ENCODE results near the gene METTL9.

Gene METTL9

GRCh38 chr16:21611556-21612384, 12.4 kb downstream of the METTL9 start:
- Histone ChIP-seq H3K27me3 (replicated peaks; ENCODE audit: control insufficient read depth, insufficient read depth, low read length) (no peaks in the 10 kb centered on the region), H3K36me3 (ENCODE audit: control insufficient read depth, insufficient read depth, low read length, severe bottlenecking) (no peaks in the 10 kb centered on the region), H3K9me3 (ENCODE audit: control insufficient read depth, low read length) (no peaks in the 10 kb centered on the region), H3K4me1 (ENCODE audit: control insufficient read depth, insufficient read depth, low read length) (peaks cover 59% of the 10 kb centered on the region), H3K9ac (ENCODE audit: low read length) (peak overlapping the region; percentile 61), H3K4me3 (ENCODE audit: low read length) (peak overlapping the region; percentile 61)
- DNase-seq (ENCODE audit: low read depth): peak; percentile 21

- DNase-seq (ENCODE audit: low read depth): no peak
- no peak overlapping the region for H3K4me3 ChIP-seq (ENCODE audit: low read length)
- no peaks in the 10 kb centered on the region for H3K9me3 ChIP-seq (ENCODE audit: control insufficient read depth, low read length)
- H3K36me3 ChIP-seq (ENCODE audit: control insufficient read depth, insufficient read depth, low read length, severe bottlenecking): no peaks in the 10 kb centered on the region
- no peak overlapping the region for H3K9ac ChIP-seq (ENCODE audit: low read length)
- no peaks in the 10 kb centered on the region for H3K27me3 ChIP-seq (replicated peaks; ENCODE audit: control insufficient read depth, insufficient read depth, low read length)
- H3K4me1 ChIP-seq (ENCODE audit: control insufficient read depth, insufficient read depth, low read length): peaks cover 46% of the 10 kb centered on the region
Measured at GRCh38 chr16:21613361-21613760, 14.0 kb downstream of the METTL9 start.

GRCh38 chr16:21613781-21614180, 14.4 kb downstream of the METTL9 start:
- H3K4me1 ChIP-seq (ENCODE audit: control insufficient read depth, insufficient read depth, low read length): peaks cover 42% of the 10 kb centered on the region

GRCh38 chr16:21614896-21615295, 15.5 kb downstream of the METTL9 start:
- H3K4me3 ChIP-seq (ENCODE audit: low read length): no peak overlapping the region
- H3K9ac ChIP-seq (ENCODE audit: low read length): no peak overlapping the region
- no peak for DNase-seq (ENCODE audit: low read depth)
- no peaks in the 10 kb centered on the region for H3K27me3 ChIP-seq (replicated peaks; ENCODE audit: control insufficient read depth, insufficient read depth, low read length)
- H3K36me3 ChIP-seq (ENCODE audit: control insufficient read depth, insufficient read depth, low read length, severe bottlenecking): peaks cover 5% of the 10 kb centered on the region
- peaks cover 32% of the 10 kb centered on the region for H3K4me1 ChIP-seq (ENCODE audit: control insufficient read depth, insufficient read depth, low read length)
- H3K9me3 ChIP-seq (ENCODE audit: control insufficient read depth, low read length): no peaks in the 10 kb centered on the region

More at GRCh38 chr16:21613781-21614180, 14.4 kb downstream of the METTL9 start:
- peaks cover 1% of the 10 kb centered on the region for H3K36me3 ChIP-seq (ENCODE audit: control insufficient read depth, insufficient read depth, low read length, severe bottlenecking)
- H3K9ac ChIP-seq (ENCODE audit: low read length): no peak overlapping the region
- DNase-seq (ENCODE audit: low read depth): peak; percentile 40
- no peaks in the 10 kb centered on the region for H3K27me3 ChIP-seq (replicated peaks; ENCODE audit: control insufficient read depth, insufficient read depth, low read length)
- H3K9me3 ChIP-seq (ENCODE audit: control insufficient read depth, low read length): no peaks in the 10 kb centered on the region
- no peak overlapping the region for H3K4me3 ChIP-seq (ENCODE audit: low read length)

- Histone ChIP-seq H3K36me3 (ENCODE audit: control insufficient read depth, insufficient read depth, low read length, severe bottlenecking) (peaks cover 5% of the 10 kb centered on the region), H3K4me1 (ENCODE audit: control insufficient read depth, insufficient read depth, low read length) (peaks cover 6% of the 10 kb centered on the region), H3K4me3 (ENCODE audit: low read length) (no peak overlapping the region), H3K9me3 (ENCODE audit: control insufficient read depth, low read length) (no peaks in the 10 kb centered on the region), H3K27me3 (replicated peaks; ENCODE audit: control insufficient read depth, insufficient read depth, low read length) (no peaks in the 10 kb centered on the region), H3K9ac (ENCODE audit: low read length) (no peak overlapping the region)
- DNase-seq (ENCODE audit: low read depth): no peak
Measured at GRCh38 chr16:21617607-21618006, 18.2 kb downstream of the METTL9 start.

- peaks cover 2% of the 10 kb centered on the region for H3K4me1 ChIP-seq (ENCODE audit: control insufficient read depth, insufficient read depth, low read length)
- peaks cover 8% of the 10 kb centered on the region for H3K36me3 ChIP-seq (ENCODE audit: control insufficient read depth, insufficient read depth, low read length, severe bottlenecking)
- no peak overlapping the region for H3K4me3 ChIP-seq (ENCODE audit: low read length)
- H3K9ac ChIP-seq (ENCODE audit: low read length): no peak overlapping the region
- no peak for DNase-seq (ENCODE audit: low read depth)
- no peaks in the 10 kb centered on the region for H3K27me3 ChIP-seq (replicated peaks; ENCODE audit: control insufficient read depth, insufficient read depth, low read length)
- H3K9me3 ChIP-seq (ENCODE audit: control insufficient read depth, low read length): no peaks in the 10 kb centered on the region
Measured at GRCh38 chr16:21618281-21618680, 18.9 kb downstream of the METTL9 start.

GRCh38 chr16:21619765-21620425, 20.5 kb downstream of the METTL9 start:
- no peak overlapping the region for H3K9ac ChIP-seq (ENCODE audit: low read length)
- DNase-seq (ENCODE audit: low read depth): no peak
- peaks cover 2% of the 10 kb centered on the region for H3K4me1 ChIP-seq (ENCODE audit: control insufficient read depth, insufficient read depth, low read length)
- H3K4me3 ChIP-seq (ENCODE audit: low read length): no peak overlapping the region
- H3K9me3 ChIP-seq (ENCODE audit: control insufficient read depth, low read length): no peaks in the 10 kb centered on the region
- H3K27me3 ChIP-seq (replicated peaks; ENCODE audit: control insufficient read depth, insufficient read depth, low read length): no peaks in the 10 kb centered on the region
- H3K36me3 ChIP-seq (ENCODE audit: control insufficient read depth, insufficient read depth, low read length, severe bottlenecking): peaks cover 12% of the 10 kb centered on the region

GRCh38 chr16:21620592-21620991, 21.2 kb downstream of the METTL9 start:
- H3K27me3 ChIP-seq (replicated peaks; ENCODE audit: control insufficient read depth, insufficient read depth, low read length): no peaks in the 10 kb centered on the region
- no peaks in the 10 kb centered on the region for H3K9me3 ChIP-seq (ENCODE audit: control insufficient read depth, low read length)
- peaks cover 19% of the 10 kb centered on the region for H3K36me3 ChIP-seq (ENCODE audit: control insufficient read depth, insufficient read depth, low read length, severe bottlenecking)
- no peak overlapping the region for H3K4me3 ChIP-seq (ENCODE audit: low read length)
- no peak for DNase-seq (ENCODE audit: low read depth)
- H3K4me1 ChIP-seq (ENCODE audit: control insufficient read depth, insufficient read depth, low read length): peaks cover 2% of the 10 kb centered on the region
- H3K9ac ChIP-seq (ENCODE audit: low read length): no peak overlapping the region

GRCh38 chr16:21622545-21622944, 23.2 kb downstream of the METTL9 start:
- Histone ChIP-seq H3K9me3 (ENCODE audit: control insufficient read depth, low read length) (no peaks in the 10 kb centered on the region), H3K4me1 (ENCODE audit: control insufficient read depth, insufficient read depth, low read length) (peaks cover 19% of the 10 kb centered on the region), H3K36me3 (ENCODE audit: control insufficient read depth, insufficient read depth, low read length, severe bottlenecking) (peaks cover 22% of the 10 kb centered on the region), H3K9ac (ENCODE audit: low read length) (no peak overlapping the region), H3K4me3 (ENCODE audit: low read length) (no peak overlapping the region), H3K27me3 (replicated peaks; ENCODE audit: control insufficient read depth, insufficient read depth, low read length) (no peaks in the 10 kb centered on the region)
- no peak for DNase-seq (ENCODE audit: low read depth)

GRCh38 chr16:21625026-21625425, 25.6 kb downstream of the METTL9 start:
- Histone ChIP-seq H3K36me3 (ENCODE audit: control insufficient read depth, insufficient read depth, low read length, severe bottlenecking) (peaks cover 22% of the 10 kb centered on the region), H3K4me3 (ENCODE audit: low read length) (no peak overlapping the region), H3K4me1 (ENCODE audit: control insufficient read depth, insufficient read depth, low read length) (peaks cover 34% of the 10 kb centered on the region), H3K27me3 (replicated peaks; ENCODE audit: control insufficient read depth, insufficient read depth, low read length) (no peaks in the 10 kb centered on the region), H3K9ac (ENCODE audit: low read length) (no peak overlapping the region), H3K9me3 (ENCODE audit: control insufficient read depth, low read length) (no peaks in the 10 kb centered on the region)
- no peak for DNase-seq (ENCODE audit: low read depth)

- Histone ChIP-seq H3K4me1 (ENCODE audit: control insufficient read depth, insufficient read depth, low read length) (peaks cover 37% of the 10 kb centered on the region), H3K9me3 (ENCODE audit: control insufficient read depth, low read length) (no peaks in the 10 kb centered on the region), H3K4me3 (ENCODE audit: low read length) (peak overlapping the region; percentile 51), H3K36me3 (ENCODE audit: control insufficient read depth, insufficient read depth, low read length, severe bottlenecking) (peaks cover 22% of the 10 kb centered on the region), H3K27me3 (replicated peaks; ENCODE audit: control insufficient read depth, insufficient read depth, low read length) (no peaks in the 10 kb centered on the region), H3K9ac (ENCODE audit: low read length) (peak overlapping the region; percentile 41)
- peak; percentile 91 for DNase-seq (ENCODE audit: low read depth)
Measured at GRCh38 chr16:21626659-21627277, 27.4 kb downstream of the METTL9 start.

Data from adipocyte (in vitro differentiated cells).